Lung (tissue), 12 donors: Measurements from ENCODE around the gene ZNF189. TPM values are rescaled to one million over a fixed set of nuclear protein-coding genes. Genes with fewer than 3 reads are reported as not detected.
A peak's percentile ranks its signal among the peaks of the same experiment; 100 is the strongest.

Experiments
- ATAC-seq: fragments of 200-7000 bp; cut with Tn5 transposase; one replicate; pipeline ENCODE4 v1.9.1; 2020; ENCODE audit warnings: moderate number of reproducible peaks; ENCODE audit not compliant: insufficient read depth, low FRiP score
- DNase-seq, 3 donors: peaks; one replicate each; pipeline ENCODE4 v3.0.0-alpha.2; 2013 to 2017
- H3K27ac ChIP-seq, 2 donors: one replicate each; pipeline ENCODE4 v1.5.1; 2013; ENCODE audit warnings: mild to moderate bottlenecking in 2 of 2, moderate library complexity in 2 of 2, control low read depth in 1 of 2, inconsistent platforms in 1 of 2, low read depth in 1 of 2, low read length in 1 of 2
- H3K27me3 ChIP-seq, 3 donors: one replicate each; pipeline ENCODE4 v1.5.1; 2013; ENCODE audit warnings: low read length in 2 of 3; ENCODE audit not compliant: control insufficient read depth in 3 of 3, insufficient read depth in 3 of 3
- H3K36me3 ChIP-seq, 4 donors: one replicate each; pipeline ENCODE4 v1.5.1; 2013; ENCODE audit warnings: low read length in 4 of 4, mild to moderate bottlenecking in 1 of 4, moderate library complexity in 1 of 4; ENCODE audit not compliant: control insufficient read depth in 4 of 4, insufficient read depth in 4 of 4
- H3K4me1 ChIP-seq, 5 donors: one replicate each; pipeline ENCODE4 v1.5.1; 2013; ENCODE audit warnings: low read length in 5 of 5, mild to moderate bottlenecking in 2 of 5, moderate library complexity in 1 of 5; ENCODE audit not compliant: control insufficient read depth in 5 of 5, insufficient read depth in 5 of 5
- H3K4me3 ChIP-seq: one replicate; pipeline ENCODE4 v1.5.1; 2013; ENCODE audit warnings: mild to moderate bottlenecking, control low read depth, moderate library complexity
- H3K9ac ChIP-seq, 2 donors: one replicate each; pipeline ENCODE4 v1.5.1; 2013; ENCODE audit warnings: low read length in 2 of 2, control low read depth in 1 of 2; ENCODE audit not compliant: insufficient read depth in 1 of 2
- H3K9me3 ChIP-seq, 4 donors: one replicate each; pipeline ENCODE4 v1.5.1; 2013; ENCODE audit warnings: low read length in 3 of 4, mild to moderate bottlenecking in 1 of 4, moderate library complexity in 1 of 4; ENCODE audit not compliant: control insufficient read depth in 4 of 4, insufficient read depth in 3 of 4
- CTCF ChIP-seq: IDR thresholded peaks from 2 replicates; pipeline ENCODE4 v1.5.1; 2012; ENCODE audit warnings: mild to moderate bottlenecking; ENCODE audit errors: control extremely low read depth, extremely low read depth
- WGBS, 2 donors: extraction: QIAGEN DNeasy Blood & Tissue Kit; methylation state at CpG; one replicate each; pipeline ENCODE4 v1.1.7; 2013; 5-methylcytosine and 5-hydroxymethylcytosine counted together
- polyA plus RNA-seq, 2 donors: library from polyadenylated mRNA; stranded (reverse); fragments of 200-250 nt; gene quantifications; one replicate each; pipeline ENCODE4 v1.2.1, GENCODE V29; 2013
- total RNA-seq, 2 donors: library from RNA; depleted of rRNA in 1 of 2; stranded (reverse); fragments of >200 nt in 1 of 2; gene quantifications; one replicate each; pipeline ENCODE4 v1.2.1, GENCODE V29; 2014 to 2021
- donor health status: control.
- donor health status: control.
- donor health status: Bipolar disorder and iron deficiency.
- donor health status: healthy.
- donor health status: DM: yes; HTN: yes; CAD: no.

The ZNF189 gene
- total and polyA plus RNA-seq, 4 donors: 5.9 to 34.1 (median 11.7) TPM

GRCh38 chr9:101432740-101433139 is 34.1 kb downstream of the ZNF189 start:
- Histone ChIP-seq H3K36me3 (no peaks in the 10 kb centered on the region), H3K27ac (no peak overlapping the region), H3K9ac (no peak overlapping the region), H3K4me1 (peaks cover 0 to 2% (median 0%) of the 10 kb centered on the region in 5 donors), H3K27me3 (no peaks in the 10 kb centered on the region), H3K4me3 (no peak overlapping the region), H3K9me3 (no peaks in the 10 kb centered on the region)
- DNase-seq (no peak), ATAC-seq (no peak)
- 94 to 100% methylated on average over 1 of the region's 1 CpG for WGBS, 2 donors
- no peak for TF ChIP-seq CTCF

DNA sequence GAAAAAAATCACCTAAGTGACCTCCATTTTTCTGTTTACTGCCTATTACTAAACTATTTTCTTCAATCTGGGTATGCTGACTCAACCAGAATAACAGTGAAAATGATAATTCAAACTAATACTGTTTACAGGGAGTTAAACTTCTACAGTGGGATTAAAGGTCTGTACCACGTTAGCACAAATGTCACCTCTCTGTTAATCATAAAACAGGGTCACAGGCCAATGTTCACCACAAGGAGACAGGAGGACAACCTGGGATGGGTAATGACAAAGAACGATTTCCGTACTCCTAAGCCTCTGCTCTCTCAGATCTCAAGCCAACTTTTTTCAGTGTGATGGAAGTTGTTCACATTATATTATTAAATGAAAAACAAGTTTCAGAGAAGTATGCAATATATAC is 34.6 kb downstream of the ZNF189 start:
- no peak for TF ChIP-seq CTCF

DNA sequence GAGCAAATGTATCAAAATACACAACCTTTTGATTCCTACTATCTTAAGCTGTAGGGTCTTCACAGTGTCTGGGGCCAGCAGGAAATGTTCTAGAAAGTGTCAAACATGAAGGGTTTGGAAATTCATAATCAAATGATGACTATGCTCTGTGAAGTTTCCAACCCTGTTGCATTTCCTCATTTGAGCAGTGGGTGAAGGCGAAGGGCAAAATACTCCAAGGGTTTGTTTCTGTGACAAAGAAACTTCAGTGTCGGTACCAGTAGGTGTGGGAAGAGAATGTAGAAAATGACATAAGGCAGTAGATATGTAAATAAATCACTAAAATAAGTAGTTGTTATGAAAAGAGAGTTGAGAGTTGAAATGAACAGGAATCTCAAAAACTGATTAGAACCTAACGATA is 36.3 kb downstream of the ZNF189 start:
- WGBS, 2 donors: 49 to 68% methylated on average over 3 of the region's 3 CpGs
- Histone ChIP-seq H3K36me3 (no peaks in the 10 kb centered on the region), H3K4me3 (no peak overlapping the region), H3K9ac (no peak overlapping the region), H3K27me3 (no peaks in the 10 kb centered on the region), H3K27ac (no peak overlapping the region), H3K4me1 (peaks cover 0 to 2% (median 0%) of the 10 kb centered on the region in 5 donors), H3K9me3 (no peaks in the 10 kb centered on the region)
- no peak for TF ChIP-seq CTCF
- DNase-seq: peak in 1 of 3 donors; percentile 22
- peak; percentile 19 for ATAC-seq

More for the DNA sequence above, 34.6 kb downstream of the ZNF189 start:
- H3K9ac ChIP-seq: no peak overlapping the region
- no peaks in the 10 kb centered on the region for H3K36me3 ChIP-seq
- no peak overlapping the region for H3K27ac ChIP-seq
- H3K27me3 ChIP-seq: no peaks in the 10 kb centered on the region
- DNase-seq (no peak), ATAC-seq (no peak)
- H3K4me3 ChIP-seq: no peak overlapping the region
- peaks cover 0 to 2% (median 0%) of the 10 kb centered on the region in 5 donors for H3K4me1 ChIP-seq
- H3K9me3 ChIP-seq: no peaks in the 10 kb centered on the region
- WGBS, 2 donors: 81 to 82% methylated on average over 3 of the region's 3 CpGs

DNA sequence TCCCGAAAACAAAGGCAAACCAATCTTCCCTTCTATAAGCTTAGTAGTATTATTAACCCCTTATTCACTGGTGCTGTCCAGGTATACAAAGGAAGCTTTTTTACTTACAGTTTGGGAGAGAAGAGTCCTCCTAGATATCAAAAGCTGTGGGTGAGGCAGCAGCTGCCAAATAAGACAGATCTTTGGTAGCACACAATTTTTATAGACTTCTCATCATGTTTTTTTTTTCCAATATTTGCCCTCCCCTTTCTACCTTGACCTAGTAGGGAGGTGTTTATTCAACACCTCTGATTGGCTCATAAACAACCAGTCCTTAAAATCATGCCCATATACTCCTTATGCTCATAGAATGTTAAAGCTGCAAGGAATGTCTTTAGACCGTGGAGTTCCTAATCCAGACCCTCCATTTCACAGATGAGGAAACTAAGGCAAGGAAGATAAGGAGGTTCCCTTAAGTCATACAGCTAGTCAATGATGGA is 37.0 kb downstream of the ZNF189 start, which contains the start of gene ALDOB:
Gene ALDOB, minus strand, starts transcription at position 174 of the 479 bp plus-strand sequence. CDS start 4,887 bp downstream, outside the sequence.
- Histone ChIP-seq H3K9me3 (no peaks in the 10 kb centered on the region), H3K9ac (no peak within 1 kb of the TSS), H3K27me3 (no peaks in the 10 kb centered on the region), H3K4me1 (peaks cover 0 to 2% (median 0%) of the 10 kb centered on the region in 5 donors), H3K36me3 (no peaks in the 10 kb centered on the region), H3K27ac (no peak within 1 kb of the TSS), H3K4me3 (no peak within 1 kb of the TSS)
- DNase-seq: no peak
- WGBS, 2 donors: 53 to 59% methylated on average over 2 of the region's 2 CpGs
- no peak for ATAC-seq
- TF ChIP-seq CTCF: no peak
